Transverse colon (tissue), 4 donors: Measurements from ENCODE around the gene MEF2D. TPM values are rescaled to one million over a fixed set of nuclear protein-coding genes. Genes with fewer than 3 reads are reported as not detected.
A peak's percentile ranks its signal among the peaks of the same experiment; 100 is the strongest.

Source experiments
- DNase-seq: peaks from one replicate; pipeline ENCODE4 v3.0.0-alpha.2; 2019
- H3K27ac ChIP-seq, 4 donors: fragments of 200-600 bp; sonication (generic); 2 replicates each; pipeline ENCODE4 v1.5.1; 2016 to 2018; ENCODE audit warnings: inconsistent platforms in 4 of 4
- H3K27me3 ChIP-seq: fragments of 200-600 bp; sonication (generic); 2 replicates; pipeline ENCODE4 v1.5.1; 2017; ENCODE audit warnings: inconsistent platforms
- H3K36me3 ChIP-seq, 4 donors: fragments of 200-600 bp; sonication (generic); 2 replicates each; pipeline ENCODE4 v1.5.1; 2017 to 2019; ENCODE audit warnings: inconsistent platforms in 4 of 4
- H3K4me1 ChIP-seq, 4 donors: fragments of 200-600 bp; sonication (generic); 2 replicates each; pipeline ENCODE4 v1.5.1; 2017 to 2020; ENCODE audit warnings: inconsistent platforms in 4 of 4
- H3K4me3 ChIP-seq, 4 donors: fragments of 200-600 bp; sonication (generic); 1 replicate in 1 of 4; 2 replicates in 3 of 4; pipeline versions ENCODE4 v1.5.1 to v1.6.1; 2017 to 2019; ENCODE audit warnings: inconsistent platforms in 4 of 4
- H3K9me3 ChIP-seq, 2 donors: fragments of 200-600 bp; sonication (generic); 2 replicates each; pipeline ENCODE4 v1.5.1; 2017 to 2019; ENCODE audit warnings: inconsistent platforms in 2 of 2
- EP300 ChIP-seq: sonication (generic); formaldehyde crosslinking; IDR thresholded peaks from one replicate; pipeline ENCODE4 v1.6.1; 2017; ENCODE audit warnings: antibody characterized with exemption, low read depth
- POLR2A ChIP-seq: fragments of 450-650 bp; IDR thresholded peaks from one replicate; pipeline ENCODE4 v1.6.1; 2016; ENCODE audit warnings: antibody characterized with exemption, mild to moderate bottlenecking, moderate library complexity
- POLR2AphosphoS5 ChIP-seq, 3 donors: sonication (generic); formaldehyde crosslinking; IDR thresholded peaks; one replicate each; pipeline ENCODE4 v1.6.1; 2016; ENCODE audit warnings: antibody characterized with exemption in 3 of 3
- WGBS, 2 donors: methylation state at CpG; one replicate each; pipeline ENCODE4 v1.1.5; 2018; ENCODE audit warnings: low coverage in 1 of 2; 5-methylcytosine and 5-hydroxymethylcytosine counted together
- in situ Hi-C, 4 donors: fragments of 200-750 bp; cut with MboI; loops; one replicate each; pipeline versions ENCODE4 v1.15.0 to v1.15.1; 2017; ENCODE audit warnings: low sequenced_read_pairs in 3 of 4, low pct_ligation_motif_present in 1 of 4, low pct_unique_long_range_greater_than_20kb in 1 of 4
- intact Hi-C: fragments of 100-400 bp; cut with DNase I; formaldehyde crosslinking; loops from one replicate; pipeline ENCODE4 v1.15.1; 2023; ENCODE audit warnings: low total_unique reads
- total RNA-seq, 4 donors: library from RNA; depleted of rRNA; stranded (reverse); fragments of >200 nt; gene quantifications; one replicate each; pipeline ENCODE4 v1.1.0, GENCODE V29; 2016
- TF ChIP-seq, protein P1 (sequence below), 5 experiments: fragments of 200-600 bp in 3 of 5; fragments of 450-650 bp in 2 of 5; sonication (generic) in 3 of 5; IDR thresholded peaks; 1 replicate in 2 of 5; 2 replicates in 3 of 5; pipeline ENCODE4 v1.5.1; 2016 to 2017; ENCODE audit warnings: antibody characterized with exemption in 5 of 5, inconsistent platforms in 3 of 5, mild to moderate bottlenecking in 2 of 5, moderate library complexity in 1 of 5

The MEF2D gene
- total RNA-seq, 4 donors from 2014 or later: 26.1 to 200 (median 85.7) TPM

- 11 to 25% methylated on average over 3 to 5 of the region's 5 CpGs for WGBS, 2 donors
- H3K9me3 ChIP-seq: no peaks in the 10 kb centered on the region
- intact Hi-C loops: no loop called here
- H3K4me1 ChIP-seq: peaks cover 16 to 23% (median 22%) of the 10 kb centered on the region in 4 donors
- peak overlapping the region in 3 of 4 donors; percentile 6 to 46 (median 32) for H3K4me3 ChIP-seq
- H3K27me3 ChIP-seq: peaks cover 100% of the 10 kb centered on the region
- in situ Hi-C loops: no loop called here
- TF ChIP-seq POLR2AphosphoS5 (IDR thresholded peaks at IDR 0.05) (no peak), EP300 (no peak), POLR2A (no peak)
- TF ChIP-seq, protein P1, sequence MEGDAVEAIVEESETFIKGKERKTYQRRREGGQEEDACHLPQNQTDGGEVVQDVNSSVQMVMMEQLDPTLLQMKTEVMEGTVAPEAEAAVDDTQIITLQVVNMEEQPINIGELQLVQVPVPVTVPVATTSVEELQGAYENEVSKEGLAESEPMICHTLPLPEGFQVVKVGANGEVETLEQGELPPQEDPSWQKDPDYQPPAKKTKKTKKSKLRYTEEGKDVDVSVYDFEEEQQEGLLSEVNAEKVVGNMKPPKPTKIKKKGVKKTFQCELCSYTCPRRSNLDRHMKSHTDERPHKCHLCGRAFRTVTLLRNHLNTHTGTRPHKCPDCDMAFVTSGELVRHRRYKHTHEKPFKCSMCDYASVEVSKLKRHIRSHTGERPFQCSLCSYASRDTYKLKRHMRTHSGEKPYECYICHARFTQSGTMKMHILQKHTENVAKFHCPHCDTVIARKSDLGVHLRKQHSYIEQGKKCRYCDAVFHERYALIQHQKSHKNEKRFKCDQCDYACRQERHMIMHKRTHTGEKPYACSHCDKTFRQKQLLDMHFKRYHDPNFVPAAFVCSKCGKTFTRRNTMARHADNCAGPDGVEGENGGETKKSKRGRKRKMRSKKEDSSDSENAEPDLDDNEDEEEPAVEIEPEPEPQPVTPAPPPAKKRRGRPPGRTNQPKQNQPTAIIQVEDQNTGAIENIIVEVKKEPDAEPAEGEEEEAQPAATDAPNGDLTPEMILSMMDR (IDR thresholded peaks at IDR 0.05): no peak
- no peak for DNase-seq
- H3K36me3 ChIP-seq: no peaks in the 10 kb centered on the region
- no peak overlapping the region for H3K27ac ChIP-seq
These were observed 80.7 kb downstream of the MEF2D start for GRCh38 chr1:156419854-156420204.

DNA sequence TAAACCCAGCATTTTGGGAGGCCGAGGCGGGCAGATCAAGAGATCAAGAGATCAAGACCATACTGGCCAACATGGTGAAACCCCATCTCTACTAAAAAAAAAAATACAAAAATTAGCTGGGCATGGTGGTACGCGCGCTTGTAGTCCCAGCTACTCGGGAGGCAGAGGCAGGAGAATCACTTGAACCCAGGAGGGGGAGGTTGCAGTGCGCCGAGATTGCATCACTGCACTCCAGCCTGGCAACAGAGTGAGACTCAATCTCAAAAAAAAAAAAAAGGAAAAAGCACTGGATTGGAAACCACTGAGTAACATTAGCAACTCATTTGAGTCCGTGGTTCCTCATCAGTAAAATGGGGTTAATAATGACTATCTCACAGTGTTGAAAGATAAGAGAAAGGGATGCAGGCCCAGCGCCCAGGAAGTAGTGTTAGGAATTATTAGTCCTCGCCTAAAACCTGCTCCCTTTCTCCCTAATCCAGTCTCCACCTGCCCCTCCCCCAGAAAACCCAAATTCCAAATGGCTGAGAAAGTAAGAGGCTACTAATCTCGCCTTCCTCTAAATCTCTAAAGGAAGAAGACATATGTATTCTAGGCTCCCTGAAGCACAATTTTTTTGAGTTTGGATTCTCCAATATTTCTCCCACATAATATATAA, 82.0 kb downstream of the MEF2D start:
- no peak overlapping the region for H3K27ac ChIP-seq
- DNase-seq: no peak
- no peak overlapping the region for H3K4me3 ChIP-seq
- H3K4me1 ChIP-seq: peaks cover 16 to 23% (median 22%) of the 10 kb centered on the region in 4 donors
- H3K9me3 ChIP-seq: no peaks in the 10 kb centered on the region
- TF ChIP-seq POLR2AphosphoS5 (IDR thresholded peaks at IDR 0.05): no peak
- TF ChIP-seq, protein P1 (IDR thresholded peaks at IDR 0.05): no peak
- TF ChIP-seq POLR2A: no peak
- no peak for TF ChIP-seq EP300
- intact Hi-C loops (no loop called here), in situ Hi-C loops (no loop called here)
- peaks cover 100% of the 10 kb centered on the region for H3K27me3 ChIP-seq
- 84 to 94% methylated on average over 11 to 12 of the region's 12 CpGs for WGBS, 2 donors
- H3K36me3 ChIP-seq: no peaks in the 10 kb centered on the region

DNA sequence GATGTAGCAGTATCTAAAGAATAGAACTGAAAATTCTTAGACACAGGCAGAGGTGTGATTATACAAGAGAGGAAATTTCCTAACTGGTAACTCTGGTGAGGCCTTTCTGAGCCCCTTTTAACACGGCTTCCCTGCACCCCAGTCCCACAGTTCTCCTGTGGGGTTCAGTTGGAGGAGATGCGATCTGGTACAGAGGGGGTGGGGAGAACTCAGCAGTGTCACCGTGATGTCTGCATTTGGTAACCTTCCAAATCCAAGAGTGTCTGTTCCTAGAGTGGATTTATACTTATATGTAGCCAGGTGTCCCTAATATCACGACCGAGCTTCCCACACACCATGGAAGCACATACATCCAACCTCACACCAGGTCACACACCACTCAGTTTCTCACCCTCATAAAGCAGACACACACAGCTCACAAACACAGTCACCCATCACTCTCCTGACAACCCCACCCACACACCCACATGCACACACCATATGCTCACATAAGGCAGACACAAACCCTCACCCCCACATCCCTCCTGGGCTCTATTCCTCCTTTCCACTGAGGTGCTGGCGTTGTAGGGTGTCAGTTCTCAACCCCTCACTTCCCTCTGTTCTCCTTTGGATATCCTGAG, 83.1 kb downstream of the MEF2D start:
- Histone ChIP-seq H3K36me3 (no peaks in the 10 kb centered on the region), H3K27ac (no peak overlapping the region), H3K9me3 (no peaks in the 10 kb centered on the region), H3K4me3 (no peak overlapping the region), H3K4me1 (peaks cover 16 to 23% (median 22%) of the 10 kb centered on the region in 4 donors), H3K27me3 (peaks cover 93% of the 10 kb centered on the region)
- intact Hi-C loops (no loop called here), in situ Hi-C loops (no loop called here)
- no peak for DNase-seq
- 73 to 100% methylated on average over 1 to 6 of the region's 6 CpGs for WGBS, 2 donors
- TF ChIP-seq, protein P1 (IDR thresholded peaks at IDR 0.05): no peak
- TF ChIP-seq POLR2A: no peak
- TF ChIP-seq POLR2AphosphoS5 (IDR thresholded peaks at IDR 0.05): no peak
- no peak for TF ChIP-seq EP300

GRCh38 chr1:156416993-156417392, 83.6 kb downstream of the MEF2D start:
- H3K27me3 ChIP-seq: peaks cover 88% of the 10 kb centered on the region
- whole genome bisulfite sequencing, 2 donors: 13 to 39% methylated on average over 1 of the region's 1 CpG

More at GRCh38 chr1:156416993-156417392, 83.6 kb downstream of the MEF2D start:
- H3K9me3 ChIP-seq: no peaks in the 10 kb centered on the region
- intact Hi-C loops: no loop called here
- TF ChIP-seq POLR2A (no peak), EP300 (no peak), POLR2AphosphoS5 (IDR thresholded peaks at IDR 0.05) (no peak)
- no peak overlapping the region for H3K27ac ChIP-seq
- in situ Hi-C loops: no loop called here
- no peaks in the 10 kb centered on the region for H3K36me3 ChIP-seq
- no peak for DNase-seq
- H3K4me1 ChIP-seq: peaks cover 16 to 23% (median 21%) of the 10 kb centered on the region in 4 donors
- H3K4me3 ChIP-seq: no peak overlapping the region
